GM21723 (cell line): Measurements from ENCODE around the gene PADI6.
"Not testable (repeated sequence)": the region's sequence is repeated elsewhere in the genome, so short reads cannot be mapped to it uniquely, and the experiment has no call there.

Experiments used
- ATAC-seq: cut with Tn5 transposase; IDR thresholded peaks from one replicate; pipeline ENCODE4 v1.9.1; 2021; ENCODE audit warnings: mild to moderate bottlenecking, moderate library complexity; ENCODE audit not compliant: unreplicated experiment

The PADI6 gene

DNA sequence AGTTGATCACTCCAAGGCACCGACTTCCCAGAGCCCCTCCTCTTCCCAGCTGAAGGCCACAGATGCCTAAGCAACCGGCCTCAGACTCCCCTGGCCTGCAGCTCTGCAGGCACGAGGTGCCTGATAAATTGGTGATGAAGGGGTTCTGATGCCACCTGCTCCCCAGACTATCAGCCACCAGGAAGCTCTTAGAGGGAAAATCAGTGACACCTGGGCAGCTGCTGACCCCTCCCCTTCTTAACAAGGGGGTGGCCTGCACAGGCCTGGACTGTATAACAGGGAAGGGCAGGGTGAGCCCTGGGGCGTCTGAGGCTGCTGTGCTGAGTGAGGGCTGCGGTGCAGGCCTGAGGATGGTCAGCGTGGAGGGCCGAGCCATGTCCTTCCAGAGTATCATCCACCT is at the start of gene PADI6:
Gene PADI6, plus strand, starts transcription at position 301 of the 400 bp plus-strand sequence. Its CDS starts 50 bp downstream, at position 351.
- ATAC-seq = no peak

DNA sequence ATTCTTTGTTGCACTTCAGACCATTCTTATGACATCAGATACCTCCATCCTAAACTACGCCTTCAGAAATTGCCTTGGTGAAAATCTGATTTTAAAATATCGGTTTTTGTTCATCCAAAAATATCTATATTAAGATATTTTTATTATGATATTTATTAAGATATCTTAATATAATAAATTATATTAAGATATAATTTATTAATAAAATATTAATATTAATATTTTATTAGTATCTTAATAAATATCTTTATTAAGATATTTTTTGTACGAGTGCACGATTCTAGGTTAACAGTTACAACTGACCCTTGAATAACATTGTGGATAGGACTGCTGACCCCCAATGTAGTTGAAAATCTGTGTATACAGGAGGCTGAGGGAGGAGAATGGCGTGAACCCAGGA is 43.1 kb upstream of the PADI6 start:
- no peak for ATAC-seq

DNA sequence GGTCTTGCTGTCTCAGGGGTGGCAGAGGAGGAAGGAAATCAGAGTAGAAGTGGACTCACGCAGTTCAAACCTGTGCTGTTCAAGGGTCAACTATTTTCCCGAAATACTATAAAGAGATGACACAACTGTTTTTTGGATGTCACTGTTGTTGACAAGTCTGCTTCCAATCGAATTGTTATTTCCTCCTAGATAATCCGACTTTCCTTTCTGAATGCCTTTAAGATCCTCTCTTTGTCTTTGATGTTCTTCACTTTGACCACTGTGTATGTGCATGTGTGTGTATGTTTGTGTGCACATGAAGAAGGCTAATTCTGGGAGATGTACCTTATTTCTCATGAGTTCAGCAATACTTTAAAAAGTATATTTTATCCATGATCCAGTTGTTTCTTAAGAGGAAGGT is 42.4 kb upstream of the PADI6 start:
- no peak for ATAC-seq

DNA sequence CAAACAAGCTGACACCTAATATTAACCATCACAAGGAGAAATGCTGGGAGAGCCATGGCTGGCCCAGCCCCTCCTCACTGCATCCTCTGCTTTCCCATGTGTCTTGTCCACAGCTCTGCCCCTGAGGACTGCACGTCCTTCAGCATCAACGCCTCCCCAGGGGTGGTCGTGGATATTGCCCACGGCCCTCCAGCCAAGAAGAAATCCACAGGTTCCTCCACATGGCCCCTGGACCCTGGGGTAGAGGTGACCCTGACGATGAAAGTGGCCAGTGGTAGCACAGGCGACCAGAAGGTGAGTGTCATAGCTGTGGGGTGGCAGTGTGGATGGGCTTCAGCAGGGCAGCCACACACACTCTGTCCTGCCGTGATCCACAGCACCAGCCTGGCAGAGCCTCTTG is 41.1 kb upstream of the PADI6 start:
- no peak for ATAC-seq

DNA sequence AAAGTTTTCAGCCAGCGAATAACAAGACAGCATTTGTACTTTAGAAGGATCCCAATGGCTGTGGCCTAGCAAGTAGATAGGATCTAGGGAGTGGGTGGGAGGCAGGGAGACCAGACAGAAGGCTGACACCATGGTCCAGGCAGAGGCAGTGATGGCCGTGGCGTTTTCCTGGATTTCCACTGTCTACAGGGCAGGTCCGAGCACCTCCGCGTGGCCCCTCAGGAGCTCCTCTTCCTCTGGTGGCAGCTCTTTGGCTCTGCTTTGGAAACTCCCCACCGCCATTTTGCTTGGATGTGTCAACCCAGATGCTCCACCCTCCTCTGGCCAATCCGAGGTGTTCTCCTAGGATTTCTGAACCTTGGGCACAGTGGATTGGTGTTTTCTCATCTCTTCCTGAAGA is 38.9 kb upstream of the PADI6 start:
- no peak for ATAC-seq

DNA sequence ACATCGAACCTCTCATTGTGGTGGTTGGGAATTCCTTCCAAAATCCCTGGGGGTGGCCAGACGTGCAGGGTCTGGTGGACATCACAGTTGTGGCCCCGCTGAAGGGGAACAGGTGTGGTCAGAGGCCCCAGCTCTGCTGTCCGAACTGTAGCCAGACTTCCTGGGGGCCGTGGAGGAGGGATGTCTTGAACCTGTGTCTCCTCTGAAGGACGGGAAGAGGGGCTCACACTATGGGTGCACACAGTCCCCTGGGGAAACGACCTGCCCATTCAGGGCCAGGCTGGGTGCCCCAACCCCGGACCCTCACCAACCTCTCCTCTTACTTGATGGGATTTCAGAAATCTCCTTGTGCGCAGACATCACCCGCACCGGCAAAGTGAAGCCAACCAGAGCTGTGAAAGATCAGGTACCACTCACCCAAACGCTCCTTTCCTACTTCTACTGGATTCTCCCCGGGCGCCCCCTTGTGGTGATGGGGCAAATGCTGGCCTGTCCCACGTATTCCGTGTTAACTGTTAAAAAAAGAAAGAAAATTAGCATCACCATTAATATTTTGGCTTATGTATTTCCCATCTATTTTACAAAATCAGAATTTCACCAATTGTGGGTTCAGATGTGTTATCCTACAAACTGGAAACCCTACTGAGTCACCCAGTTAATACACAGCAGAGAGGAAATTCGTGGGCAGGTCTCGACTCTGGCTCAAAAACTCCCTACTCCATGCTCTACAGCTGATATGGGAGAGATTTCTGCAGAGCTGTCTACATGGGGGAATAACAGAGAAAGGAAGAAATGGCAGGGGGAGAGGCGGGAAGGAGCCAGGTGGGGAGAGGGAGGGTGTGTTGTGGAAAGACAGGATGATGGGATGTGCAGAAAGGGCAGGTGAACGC is 35.9 kb upstream of the PADI6 start:
- ATAC-seq = no peak

DNA sequence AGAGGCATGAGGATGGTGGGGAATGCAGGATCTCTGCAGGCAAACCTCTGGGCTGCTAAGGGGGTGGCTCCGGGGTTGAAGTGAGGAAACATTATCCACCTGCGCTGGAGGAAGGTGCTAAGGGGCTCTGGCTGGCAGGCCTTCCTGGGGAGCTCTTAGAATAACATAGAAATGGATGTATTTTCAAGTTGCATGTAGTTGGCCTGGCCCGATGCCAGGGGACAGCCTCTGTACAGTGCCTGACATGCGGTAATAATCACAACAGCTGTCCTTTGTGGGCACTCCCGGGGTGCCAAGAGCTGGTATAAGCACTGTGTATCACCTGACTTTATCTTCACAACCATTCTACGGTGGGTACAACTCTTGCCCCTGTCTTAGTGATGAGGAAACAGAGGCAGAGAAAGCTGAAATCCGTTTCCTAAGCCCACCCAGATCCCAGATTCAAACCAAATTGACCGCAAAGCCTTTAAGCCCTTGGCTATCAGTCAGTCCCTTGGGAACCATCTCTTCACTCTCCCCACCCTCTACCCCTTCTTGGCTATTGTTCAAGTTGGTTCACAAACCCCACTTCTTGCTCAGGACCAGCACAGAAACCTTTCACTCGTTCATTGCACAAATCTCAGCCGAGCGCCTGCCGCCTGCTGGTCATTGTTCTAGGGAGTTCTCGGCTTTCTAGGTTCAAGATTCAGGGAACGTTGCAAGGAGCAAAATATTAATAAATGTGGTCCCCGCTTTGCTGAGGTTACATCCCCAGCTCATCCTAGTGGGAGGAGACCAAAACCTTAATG is 33.1 kb upstream of the PADI6 start:
- no peak for ATAC-seq

DNA sequence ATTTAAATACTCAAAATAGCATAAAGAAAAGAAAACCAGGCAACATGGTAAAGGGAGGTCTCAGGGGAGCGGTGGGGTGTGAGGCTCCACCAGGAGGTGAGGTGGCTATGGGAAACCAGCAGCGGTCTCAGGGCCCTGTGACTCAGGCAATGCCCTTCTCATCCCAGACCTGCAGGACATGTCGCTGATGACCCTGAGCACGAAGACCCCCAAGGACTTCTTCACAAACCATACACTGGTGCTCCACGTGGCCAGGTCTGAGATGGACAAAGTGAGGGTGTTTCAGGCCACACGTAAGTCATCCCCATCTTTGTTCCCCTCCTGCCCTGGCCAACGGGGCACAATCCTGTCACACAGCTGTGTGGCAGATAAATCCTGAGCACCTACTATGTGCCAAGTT is 32.5 kb upstream of the PADI6 start:
- ATAC-seq = no peak

DNA sequence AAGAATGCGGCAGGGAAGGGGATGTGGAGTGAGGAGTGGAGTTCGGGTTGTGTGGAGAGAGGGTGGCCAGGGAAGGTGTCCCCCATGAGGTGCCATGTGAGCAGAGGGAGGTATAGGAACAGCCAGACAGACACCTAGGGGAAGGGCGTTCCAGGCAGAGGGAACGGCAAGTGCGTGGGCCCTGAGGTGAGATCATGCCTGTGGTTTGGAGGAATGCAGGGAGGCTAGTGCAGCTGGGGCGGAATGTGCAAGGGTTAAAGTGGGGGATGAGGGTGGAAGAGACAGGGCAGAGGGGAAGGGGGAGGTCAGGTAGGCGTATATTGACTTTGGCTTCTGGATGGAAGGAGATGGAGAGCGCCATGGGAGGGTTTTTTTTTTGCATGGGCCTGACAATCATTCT is 31.6 kb upstream of the PADI6 start:
- no peak for ATAC-seq

DNA sequence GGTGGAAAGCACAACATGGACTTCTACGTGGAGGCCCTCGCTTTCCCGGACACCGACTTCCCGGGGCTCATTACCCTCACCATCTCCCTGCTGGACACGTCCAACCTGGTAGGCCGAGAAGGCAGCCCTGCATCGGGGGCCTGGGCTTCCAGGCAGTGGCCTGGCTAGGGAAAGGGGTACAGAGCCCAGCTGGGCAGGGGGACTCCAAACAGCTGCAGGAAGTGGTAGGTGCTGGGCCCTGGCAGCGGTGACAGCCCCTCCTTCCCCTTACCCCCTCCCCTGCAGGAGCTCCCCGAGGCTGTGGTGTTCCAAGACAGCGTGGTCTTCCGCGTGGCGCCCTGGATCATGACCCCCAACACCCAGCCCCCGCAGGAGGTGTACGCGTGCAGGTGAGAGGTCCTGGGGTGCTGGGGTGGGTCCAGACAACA is 30.0 kb upstream of the PADI6 start:
- no peak for ATAC-seq

DNA sequence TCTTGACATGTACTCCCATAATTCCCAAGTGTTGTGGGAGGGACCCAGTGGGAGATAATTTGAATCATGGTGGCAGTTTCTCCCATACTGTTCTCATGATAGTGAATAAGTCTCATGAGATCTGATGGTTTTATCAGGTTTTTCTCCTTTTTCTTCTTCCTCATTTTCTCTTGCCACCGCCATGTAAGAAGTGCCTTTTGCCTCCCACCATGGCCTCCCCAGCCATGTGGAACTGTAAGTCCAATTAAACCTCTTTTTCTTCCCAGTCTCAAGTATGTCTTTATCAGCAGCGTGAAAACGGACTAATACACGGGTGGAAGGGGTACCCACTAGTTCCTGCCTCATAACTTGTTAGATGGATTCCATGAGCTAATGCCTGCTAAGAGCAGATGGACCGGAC is 26.5 kb upstream of the PADI6 start:
- ATAC-seq = not testable (repeated sequence)

DNA sequence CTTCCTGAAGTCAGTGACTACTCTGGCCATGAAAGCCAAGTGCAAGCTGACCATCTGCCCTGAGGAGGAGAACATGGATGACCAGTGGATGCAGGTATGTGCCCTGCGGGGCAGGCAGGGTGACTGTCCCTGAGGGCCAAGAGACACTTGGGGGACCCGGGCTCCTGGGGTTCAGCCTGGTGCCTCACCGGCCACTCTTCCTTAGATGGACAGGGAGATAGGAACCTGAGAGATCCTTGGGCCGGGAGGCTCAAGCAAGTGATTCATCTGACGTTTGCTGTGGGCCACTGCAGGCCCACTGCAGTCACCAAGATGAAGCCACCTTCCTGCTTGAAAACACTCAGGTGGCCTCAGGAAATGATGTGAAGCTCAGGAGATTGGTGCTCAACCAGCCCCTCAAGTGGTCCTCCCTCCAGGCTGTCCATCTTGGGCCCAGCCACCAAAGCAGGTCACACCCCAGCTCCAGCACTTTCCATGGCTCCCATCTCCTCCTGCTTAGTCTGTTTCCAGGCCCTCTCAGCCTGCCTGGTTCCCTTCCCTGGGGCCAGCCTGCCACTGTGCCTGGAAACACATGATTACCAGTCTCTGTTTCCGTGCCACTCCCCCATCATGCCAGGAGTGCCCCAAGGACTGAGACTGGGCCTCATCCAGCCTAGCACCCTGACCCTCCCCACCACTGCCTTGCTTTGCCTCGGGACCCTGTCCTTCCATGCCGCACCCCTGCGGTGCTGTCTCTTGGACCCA is 25.8 kb upstream of the PADI6 start:
- no peak for ATAC-seq

DNA sequence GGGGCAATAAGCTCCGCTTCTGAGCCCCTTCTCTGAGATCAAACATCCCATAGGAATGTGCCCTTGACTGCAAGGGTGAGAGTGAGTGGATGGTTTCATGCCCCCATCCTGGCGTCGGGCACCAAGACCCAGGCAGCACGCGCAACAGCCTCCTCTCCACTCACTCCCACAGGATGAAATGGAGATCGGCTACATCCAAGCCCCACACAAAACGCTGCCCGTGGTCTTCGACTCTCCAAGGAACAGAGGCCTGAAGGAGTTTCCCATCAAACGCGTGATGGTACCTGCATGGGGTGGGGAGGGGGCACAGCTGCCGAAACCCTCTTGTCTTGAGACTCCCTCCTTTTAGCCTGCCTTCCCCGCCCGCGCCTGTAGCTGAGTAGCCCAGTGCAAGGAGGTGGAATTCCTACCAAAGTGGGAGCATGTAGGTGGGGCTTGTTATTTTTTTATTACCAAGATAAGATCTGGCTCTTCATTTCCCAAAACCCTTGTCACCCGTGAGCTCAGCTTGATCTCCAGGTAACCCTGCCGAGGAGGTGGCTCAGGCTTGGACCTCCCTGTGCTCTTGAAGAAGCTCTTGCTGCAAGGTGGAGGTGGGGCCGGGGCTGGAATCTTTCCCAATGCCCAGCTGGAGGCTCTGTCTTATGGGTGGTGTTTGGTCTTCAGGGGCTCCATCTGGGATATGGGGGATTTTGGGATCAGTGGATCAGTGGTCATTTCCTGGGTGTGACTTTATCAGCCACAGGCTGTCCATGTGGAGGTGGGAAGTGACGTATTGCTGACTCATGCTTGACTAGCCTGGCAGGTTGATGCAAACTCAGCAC is 24.0 kb upstream of the PADI6 start:
- no peak for ATAC-seq

DNA sequence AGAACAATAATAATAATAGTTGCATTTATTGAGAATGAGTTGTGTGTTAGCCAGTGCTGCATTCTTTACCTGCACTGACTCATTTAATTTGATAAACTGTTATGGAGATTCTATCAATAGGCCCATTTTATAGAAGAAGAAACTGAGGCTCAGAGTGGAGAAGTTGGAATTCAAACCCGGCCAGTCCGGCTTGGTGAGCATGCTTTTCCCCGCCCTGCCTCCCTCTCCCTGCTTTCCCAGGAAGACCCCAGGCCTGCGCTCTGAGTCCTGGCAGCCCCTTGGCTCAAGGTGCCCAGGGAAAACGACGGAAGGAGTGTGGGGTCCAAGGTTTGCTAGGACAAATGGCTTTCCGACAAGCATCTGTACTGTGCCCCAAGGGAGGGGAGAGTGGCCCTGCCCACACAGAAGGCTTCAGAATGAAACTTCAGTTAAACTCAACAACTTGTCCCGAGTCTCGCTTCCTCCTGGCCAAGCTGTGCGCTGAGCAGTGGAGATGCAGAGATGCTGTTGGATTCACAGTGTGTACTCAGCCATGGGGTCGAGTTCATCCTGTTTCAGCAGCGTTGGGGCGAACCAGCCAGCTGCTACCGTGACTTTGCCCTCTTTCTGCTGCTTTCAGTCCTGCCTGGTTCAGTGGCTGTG is 23.3 kb upstream of the PADI6 start:
- ATAC-seq = no peak

DNA sequence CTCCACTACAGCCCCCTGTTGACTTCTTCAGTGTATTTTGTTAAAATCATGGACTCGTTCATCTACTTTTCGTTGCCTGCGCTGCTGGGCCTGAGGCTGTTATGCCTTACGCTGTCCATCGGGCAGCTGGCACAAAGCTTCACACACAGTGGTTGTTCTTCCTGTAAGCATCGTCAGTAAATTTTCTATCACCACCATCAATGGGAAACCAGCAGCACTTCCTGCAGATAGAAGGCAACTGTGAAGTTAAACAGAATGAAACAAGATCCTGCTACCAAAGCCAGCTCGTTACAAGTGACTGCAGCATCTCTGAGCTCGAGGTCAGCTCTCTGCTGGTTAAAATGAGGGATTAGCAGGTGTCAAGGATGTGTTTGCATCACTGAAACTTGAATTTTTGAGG is 21.9 kb upstream of the PADI6 start:
- ATAC-seq = no peak

DNA sequence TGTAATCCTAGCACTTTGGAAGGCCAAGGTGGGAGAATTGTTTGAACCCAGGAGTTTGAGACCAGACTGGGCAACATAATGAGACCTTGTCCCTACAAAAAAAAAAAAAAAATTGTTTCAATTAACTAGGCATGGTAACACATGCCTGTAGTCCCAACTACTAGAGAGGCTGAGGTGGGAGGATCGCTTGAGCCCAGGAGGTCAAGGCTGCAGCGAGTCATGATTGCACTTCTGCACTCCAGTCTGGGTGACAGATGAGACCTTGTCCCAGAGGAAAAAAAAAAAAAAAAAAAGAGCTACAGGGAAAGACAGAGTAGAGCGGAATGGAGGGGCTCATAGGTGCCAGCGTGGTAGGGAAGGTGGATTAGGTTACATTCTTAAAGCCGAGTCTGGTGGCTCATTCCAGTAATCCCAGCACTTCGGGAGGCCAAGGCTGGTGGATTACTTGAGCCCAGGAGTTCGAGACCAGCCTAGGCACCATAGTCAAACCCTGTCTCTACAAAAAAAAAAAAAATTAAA is 21.0 kb upstream of the PADI6 start:
- no peak for ATAC-seq

DNA sequence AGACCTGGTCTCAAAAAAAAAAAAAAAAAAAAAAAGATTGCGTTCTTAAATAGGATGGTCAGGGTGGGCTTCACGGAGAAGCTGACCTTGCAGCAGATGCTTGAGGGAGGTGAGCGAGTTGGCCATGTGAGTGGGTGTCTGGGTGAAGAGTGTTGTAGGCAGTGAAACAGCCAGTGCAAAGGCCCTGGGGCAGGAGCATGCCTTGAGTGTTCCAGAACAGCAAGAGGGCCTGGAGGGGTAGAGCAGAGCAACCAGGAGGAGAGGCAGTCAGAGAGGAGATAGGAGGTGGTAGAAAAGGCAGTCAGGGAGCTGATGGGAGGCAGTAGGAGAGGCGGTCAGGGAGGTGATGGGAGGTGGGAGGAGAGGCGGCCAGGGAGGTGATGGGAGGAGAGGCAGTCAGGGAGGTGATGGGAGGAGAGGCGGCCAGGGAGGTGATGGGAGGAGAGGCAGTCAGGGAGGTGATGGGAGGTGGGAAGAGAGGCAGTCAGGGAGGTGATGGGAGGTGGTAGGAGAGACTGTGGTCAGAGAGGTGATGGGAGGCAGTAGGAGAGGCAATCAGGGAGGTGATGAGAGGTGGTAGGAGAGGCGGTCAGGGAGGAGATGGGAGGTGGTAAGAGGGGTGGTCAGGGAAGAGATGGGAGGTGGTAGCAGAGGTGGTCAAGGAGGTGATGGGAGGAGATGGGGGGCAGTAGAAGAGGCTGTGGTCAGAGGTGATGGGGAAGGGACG is 20.2 kb upstream of the PADI6 start:
- ATAC-seq = no peak

DNA sequence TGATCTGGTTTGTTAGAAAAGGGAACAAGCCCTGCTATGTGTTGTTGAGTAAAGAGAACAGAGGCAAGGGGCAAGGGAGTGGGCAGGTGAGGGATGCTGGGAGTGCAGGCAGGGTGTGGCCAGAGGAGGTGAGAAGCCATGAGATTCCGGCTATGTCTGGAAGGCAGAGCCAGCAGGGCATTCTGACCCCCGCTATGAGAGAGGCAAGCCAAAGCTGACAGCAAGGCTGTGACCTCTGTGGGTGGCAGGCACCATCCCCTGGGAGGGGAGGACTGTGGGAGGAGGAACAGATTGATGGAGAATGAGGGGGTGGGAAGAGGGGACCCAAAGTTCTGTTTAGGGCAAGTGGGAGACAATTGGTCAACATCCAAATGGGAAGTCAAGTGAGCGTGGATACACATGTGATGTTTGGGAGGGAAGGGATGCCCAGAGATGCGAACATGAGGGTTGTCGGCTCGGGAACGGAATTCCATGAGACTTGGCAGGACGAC is 19.5 kb upstream of the PADI6 start:
- no peak for ATAC-seq

DNA sequence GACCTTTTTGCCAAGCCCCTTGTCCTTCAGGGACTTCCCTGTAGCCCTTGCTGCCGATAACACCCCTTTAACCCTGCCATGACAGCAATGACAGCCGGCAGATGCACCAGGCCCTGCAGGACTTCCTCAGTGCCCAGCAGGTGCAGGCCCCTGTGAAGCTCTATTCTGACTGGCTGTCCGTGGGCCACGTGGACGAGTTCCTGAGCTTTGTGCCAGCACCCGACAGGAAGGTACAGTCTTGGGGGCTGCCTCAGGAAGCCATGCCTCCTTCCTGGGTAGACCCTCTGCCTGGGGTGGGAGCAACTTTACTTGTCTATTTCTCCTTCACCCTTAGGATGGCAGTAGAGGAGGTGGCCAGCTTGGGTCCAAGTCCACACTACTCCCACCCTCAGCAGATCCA is 16.1 kb upstream of the PADI6 start:
- no peak for ATAC-seq
